CD14-positive monocyte (primary cell): ENCODE data around the gene AP4S1. TPM values are rescaled to one million over a fixed set of nuclear protein-coding genes. Genes with fewer than 3 reads are reported as not detected.

Experiments
- DNase-seq, 3 donors: peaks; one replicate each; pipeline ENCODE4 v3.0.0-alpha.2; 2011 to 2022
- H2AFZ ChIP-seq: 2 replicates; pipeline ENCODE4 v1.6.0; 2012; ENCODE audit warnings: mild to moderate bottlenecking, low read depth, low read length, inconsistent platforms; ENCODE audit not compliant: insufficient read depth, poor library complexity, severe bottlenecking
- H3K27ac ChIP-seq, 2 donors: 1 replicate in 1 of 2; 2 replicates in 1 of 2; pipeline ENCODE4 v1.5.1; 2012 to 2013; ENCODE audit warnings: low read length in 2 of 2, control low read depth in 1 of 2, inconsistent platforms in 1 of 2, low read depth in 1 of 2, mild to moderate bottlenecking in 1 of 2
- H3K27me3 ChIP-seq, 2 donors: one replicate each; pipeline versions ENCODE4 v1.6.0 to v1.6.1; 2011 to 2013; ENCODE audit warnings: low read length in 2 of 2; ENCODE audit not compliant: control insufficient read depth in 2 of 2, insufficient read depth in 2 of 2
- H3K36me3 ChIP-seq, 2 donors: replicated peaks in 1 of 2; 1 replicate in 1 of 2; 2 replicates in 1 of 2; pipeline versions ENCODE4 v1.5.1 to v1.6.1; 2012 to 2013; ENCODE audit warnings: low read length in 2 of 2, control low read depth in 1 of 2, inconsistent platforms in 1 of 2, mild to moderate bottlenecking in 1 of 2; ENCODE audit not compliant: insufficient read depth in 2 of 2, control insufficient read depth in 1 of 2
- H3K4me1 ChIP-seq, 2 donors: 1 replicate in 1 of 2; 2 replicates in 1 of 2; pipeline versions ENCODE4 v1.5.1 to v1.6.1; 2012 to 2013; ENCODE audit warnings: low read length in 2 of 2, control low read depth in 1 of 2, inconsistent platforms in 1 of 2, mild to moderate bottlenecking in 1 of 2, moderate library complexity in 1 of 2; ENCODE audit not compliant: insufficient read depth in 2 of 2, control insufficient read depth in 1 of 2
- H3K4me2 ChIP-seq: replicated peaks from 2 replicates; pipeline ENCODE3; 2012; ENCODE audit warnings: low read length, moderate library complexity, mild to moderate bottlenecking; ENCODE audit not compliant: poor library complexity, severe bottlenecking; ENCODE audit errors: extremely low read depth
- H3K4me3 ChIP-seq, 3 experiments: fragments of 200-600 bp in 1 of 3; sonication (generic) in 1 of 3; replicated peaks in 1 of 3; 1 replicate in 2 of 3; 2 replicates in 1 of 3; pipeline ENCODE4 v1.5.1; 2011 to 2013; ENCODE audit warnings: low read length in 3 of 3, mild to moderate bottlenecking in 3 of 3, control low read depth in 2 of 3, low read depth in 2 of 3, inconsistent platforms in 1 of 3, moderate library complexity in 1 of 3
- H3K79me2 ChIP-seq: 2 replicates; pipeline ENCODE4 v1.6.0; 2012; ENCODE audit warnings: mild to moderate bottlenecking, control low read depth, inconsistent platforms, low read length, moderate library complexity; ENCODE audit not compliant: insufficient read depth
- H3K9ac ChIP-seq: 2 replicates; pipeline ENCODE4 v1.6.0; 2017; ENCODE audit warnings: low read length, mild to moderate bottlenecking; ENCODE audit not compliant: insufficient read depth, poor library complexity, severe bottlenecking
- H3K9me3 ChIP-seq, 2 donors: replicated peaks in 1 of 2; 1 replicate in 1 of 2; 2 replicates in 1 of 2; pipeline versions ENCODE4 v1.5.1 to v1.6.1; 2012 to 2013; ENCODE audit warnings: low read length in 2 of 2, control low read depth in 1 of 2; ENCODE audit not compliant: control insufficient read depth in 1 of 2, insufficient read depth in 1 of 2
- H4K20me1 ChIP-seq: 2 replicates; pipeline ENCODE4 v1.6.0; 2012; ENCODE audit warnings: mild to moderate bottlenecking, low read length, control low read depth, moderate library complexity; ENCODE audit not compliant: insufficient read depth
- H3K27ac Mint-ChIP-seq, 7 donors: one replicate each; pipeline ENCODE4 v1.8.0; 2020; ENCODE audit warnings: mild to moderate bottlenecking in 7 of 7, mixed read lengths in 7 of 7, moderate library complexity in 6 of 7, inconsistent platforms in 2 of 7
- H3K27me3 Mint-ChIP-seq, 3 donors: one replicate each; pipeline ENCODE4 v1.8.0; 2021 to 2022; ENCODE audit warnings: low read depth in 3 of 3, mild to moderate bottlenecking in 3 of 3, mixed read lengths in 3 of 3, moderate library complexity in 3 of 3, inconsistent platforms in 1 of 3
- H3K36me3 Mint-ChIP-seq, 2 donors: one replicate each; pipeline ENCODE4 v1.8.0; 2020; ENCODE audit warnings: mixed read lengths in 2 of 2, inconsistent platforms in 1 of 2, mild to moderate bottlenecking in 1 of 2
- H3K4me1 Mint-ChIP-seq: one replicate; pipeline ENCODE4 v1.8.0; 2020; ENCODE audit warnings: mild to moderate bottlenecking, mixed read lengths
- H3K4me3 Mint-ChIP-seq, 2 donors: one replicate each; pipeline ENCODE4 v1.8.0; 2020; ENCODE audit warnings: mild to moderate bottlenecking in 2 of 2, mixed read lengths in 2 of 2, moderate library complexity in 1 of 2
- H3K9me3 Mint-ChIP-seq, 7 donors: one replicate each; pipeline ENCODE4 v1.8.0; 2020 to 2022; ENCODE audit warnings: mixed read lengths in 7 of 7, mild to moderate bottlenecking in 6 of 7, moderate library complexity in 6 of 7, inconsistent platforms in 2 of 7
- WGBS: methylation state at CpG from one replicate; pipeline ENCODE4 v1.1.5; 2013; ENCODE audit warnings: missing lambda C conversion rate; ENCODE audit not compliant: insufficient coverage; 5-methylcytosine and 5-hydroxymethylcytosine counted together
- intact Hi-C, 2 donors: fragments of 100-400 bp; cut with micrococcal nuclease; formaldehyde crosslinking; loops; one replicate each; pipeline versions ENCODE4 v1.15.0 to v1.15.1; 2023
- polyA plus RNA-seq, 3 donors: library from polyadenylated mRNA; depleted of rRNA in 1 of 3; unstranded in 2 of 3; stranded (reverse) in 1 of 3; fragments of 300-500 nt in 2 of 3; fragments of >200 nt in 1 of 3; fragmentation: Illumina TruSeq in 2 of 3; gene quantifications; 1 replicate in 2 of 3; 2 replicates in 1 of 3; pipeline ENCODE4 v1.2.3, GENCODE V29; 2012 to 2021
- TF ChIP-seq, protein P1 (sequence below): fragments of 200-600 bp; IDR thresholded peaks from one replicate; pipeline ENCODE4 v1.8.0; 2022; ENCODE audit warnings: antibody characterized with exemption, mild to moderate bottlenecking

The AP4S1 gene
- polyA plus RNA-seq, 3 donors = 1.7 to 5.1 (median 2.8) TPM

DNA sequence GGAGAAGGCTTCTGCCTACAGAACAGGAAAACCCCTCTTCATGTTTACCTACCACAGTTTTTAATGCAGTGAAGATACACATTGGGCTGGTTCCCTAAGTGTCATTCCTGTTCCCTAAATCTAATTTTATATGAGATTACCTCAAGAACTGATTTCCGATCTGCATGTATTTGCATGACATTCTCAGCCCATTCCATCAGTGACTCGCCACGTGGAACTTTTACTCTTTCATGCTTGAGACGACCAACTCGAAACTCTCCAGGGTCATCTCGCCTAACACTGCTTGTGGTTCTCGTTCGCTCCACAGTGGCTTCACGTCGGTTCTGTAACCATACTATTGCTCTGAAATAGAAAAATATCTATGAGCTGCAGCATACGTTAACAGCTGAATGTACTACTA is 83.8 kb downstream of the AP4S1 start:
- Histone ChIP-seq H3K9me3 (no peaks in the 10 kb centered on the region), H3K9ac (no peak overlapping the region), H3K4me2 (no peak overlapping the region), H2AFZ (no peak overlapping the region), H3K27ac (peak overlapping the region in 1 of 2 donors; percentile 31), H3K36me3 (peaks cover 86 to 99% of the 10 kb centered on the region in 2 donors), H3K79me2 (no peaks in the 10 kb centered on the region), H3K4me3 (no peak overlapping the region), H4K20me1 (no peaks in the 10 kb centered on the region), H3K27me3 (no peaks in the 10 kb centered on the region), H3K4me1 (peaks cover 4 to 11% of the 10 kb centered on the region in 2 donors)
- H3K27me3 Mint-ChIP-seq = peaks cover 0 to 1% (median 0%) of the 10 kb centered on the region in 3 donors
- peaks cover 80 to 90% of the 10 kb centered on the region in 2 donors for H3K36me3 Mint-ChIP-seq
- H3K4me1 Mint-ChIP-seq = peaks cover 10% of the 10 kb centered on the region
- H3K27ac Mint-ChIP-seq = peak overlapping the region in 2 of 7 donors; percentile 23 to 66
- intact Hi-C loops = loop anchor here in 1 of 2 donors (10.0 kb wide), 1 partner anchor 46 kb away; no protein-coding TSS in a partner anchor
- no peak overlapping the region for H3K4me3 Mint-ChIP-seq
- 99% methylated on average over 8 of the region's 11 CpGs for WGBS
- no peaks in the 10 kb centered on the region for H3K9me3 Mint-ChIP-seq
- DNase-seq = no peak
- TF ChIP-seq, protein P1, sequence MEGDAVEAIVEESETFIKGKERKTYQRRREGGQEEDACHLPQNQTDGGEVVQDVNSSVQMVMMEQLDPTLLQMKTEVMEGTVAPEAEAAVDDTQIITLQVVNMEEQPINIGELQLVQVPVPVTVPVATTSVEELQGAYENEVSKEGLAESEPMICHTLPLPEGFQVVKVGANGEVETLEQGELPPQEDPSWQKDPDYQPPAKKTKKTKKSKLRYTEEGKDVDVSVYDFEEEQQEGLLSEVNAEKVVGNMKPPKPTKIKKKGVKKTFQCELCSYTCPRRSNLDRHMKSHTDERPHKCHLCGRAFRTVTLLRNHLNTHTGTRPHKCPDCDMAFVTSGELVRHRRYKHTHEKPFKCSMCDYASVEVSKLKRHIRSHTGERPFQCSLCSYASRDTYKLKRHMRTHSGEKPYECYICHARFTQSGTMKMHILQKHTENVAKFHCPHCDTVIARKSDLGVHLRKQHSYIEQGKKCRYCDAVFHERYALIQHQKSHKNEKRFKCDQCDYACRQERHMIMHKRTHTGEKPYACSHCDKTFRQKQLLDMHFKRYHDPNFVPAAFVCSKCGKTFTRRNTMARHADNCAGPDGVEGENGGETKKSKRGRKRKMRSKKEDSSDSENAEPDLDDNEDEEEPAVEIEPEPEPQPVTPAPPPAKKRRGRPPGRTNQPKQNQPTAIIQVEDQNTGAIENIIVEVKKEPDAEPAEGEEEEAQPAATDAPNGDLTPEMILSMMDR = no peak

- intact Hi-C loops = no loop called here
- Mint-ChIP-seq H3K36me3 (peaks cover 77 to 89% of the 10 kb centered on the region in 2 donors), H3K4me1 (peaks cover 10% of the 10 kb centered on the region), H3K27me3 (no peaks in the 10 kb centered on the region), H3K4me3 (no peak overlapping the region), H3K27ac (peak overlapping the region; percentile 58 to 89 (median 79)), H3K9me3 (no peaks in the 10 kb centered on the region)
- H3K4me2 ChIP-seq = no peak overlapping the region
- H3K9me3 ChIP-seq = no peaks in the 10 kb centered on the region
- H3K4me1 ChIP-seq = peaks cover 4 to 11% of the 10 kb centered on the region in 2 donors
- DNase-seq = peak in 1 of 3 donors; percentile 7
- no peaks in the 10 kb centered on the region for H3K79me2 ChIP-seq
- TF ChIP-seq, protein P1 = no peak
- no peaks in the 10 kb centered on the region for H3K27me3 ChIP-seq
- WGBS = no CpG with 5 or more reads among the region's 2 CpGs
- no peaks in the 10 kb centered on the region for H4K20me1 ChIP-seq
- H3K4me3 ChIP-seq = no peak overlapping the region
- H3K36me3 ChIP-seq = peaks cover 85 to 99% of the 10 kb centered on the region in 2 donors
- H3K9ac ChIP-seq = no peak overlapping the region
- H3K27ac ChIP-seq = peak overlapping the region; percentile 19 to 64
- no peak overlapping the region for H2AFZ ChIP-seq
These were observed 85.4 kb downstream of the AP4S1 start for GRCh38 chr14:31110872-31111271.
